CD4-positive, alpha-beta T cell treated with Interleukin-17A for 4 hours (primary cell): ENCODE data around the gene LYZL6.
A peak's percentile ranks its signal among the peaks of the same experiment; 100 is the strongest.
"Not testable (repeated sequence)": the region's sequence is repeated elsewhere in the genome, so short reads cannot be mapped to it uniquely, and the experiment has no call there.

Experiments
- DNase-seq: peaks from one replicate; pipeline ENCODE4 v3.0.0-alpha.2; 2020; ENCODE audit warnings: mixed read lengths

LYZL6 gene

GRCh38 chr17:35906191-35906925 lies 37.2 kb downstream of the LYZL6 start:
- no peak for DNase-seq

- no peak for DNase-seq
Observed at GRCh38 chr17:35903451-35903850, 40.1 kb downstream of the LYZL6 start.

GRCh38 chr17:35901631-35902175 lies 41.8 kb downstream of the LYZL6 start:
- no peak for DNase-seq

- DNase-seq, result peak; percentile 45
Observed at GRCh38 chr17:35900708-35901480, 42.6 kb downstream of the LYZL6 start.

- peak; percentile 44 for DNase-seq
Observed at GRCh38 chr17:35900280-35900679, 43.2 kb downstream of the LYZL6 start.

- DNase-seq, result peak; percentile 59
Observed at GRCh38 chr17:35898283-35899070, 45.0 kb downstream of the LYZL6 start.

- not testable (repeated sequence) for DNase-seq
Observed at GRCh38 chr17:35897772-35898171, 45.7 kb downstream of the LYZL6 start.

GRCh38 chr17:35895636-35896587 lies 47.6 kb downstream of the LYZL6 start:
- peak; percentile 39 for DNase-seq

- DNase-seq, result no peak
Observed at GRCh38 chr17:35894206-35894605, 49.3 kb downstream of the LYZL6 start.

- no peak for DNase-seq
Observed at GRCh38 chr17:35893751-35894150, 49.8 kb downstream of the LYZL6 start.

GRCh38 chr17:35892091-35893035 lies 51.1 kb downstream of the LYZL6 start:
- peak; percentile 66 for DNase-seq

- no peak for DNase-seq
Observed at GRCh38 chr17:35891269-35891668, 52.2 kb downstream of the LYZL6 start.

GRCh38 chr17:35890774-35891155 lies 52.7 kb downstream of the LYZL6 start:
- DNase-seq, result peak; percentile 64

- DNase-seq, result no peak
Observed at GRCh38 chr17:35889818-35890773, 53.4 kb downstream of the LYZL6 start.

GRCh38 chr17:35889241-35889640 lies 54.3 kb downstream of the LYZL6 start:
- peak; percentile 22 for DNase-seq
